ENCODE measurements around the gene POMT1.

DNA sequence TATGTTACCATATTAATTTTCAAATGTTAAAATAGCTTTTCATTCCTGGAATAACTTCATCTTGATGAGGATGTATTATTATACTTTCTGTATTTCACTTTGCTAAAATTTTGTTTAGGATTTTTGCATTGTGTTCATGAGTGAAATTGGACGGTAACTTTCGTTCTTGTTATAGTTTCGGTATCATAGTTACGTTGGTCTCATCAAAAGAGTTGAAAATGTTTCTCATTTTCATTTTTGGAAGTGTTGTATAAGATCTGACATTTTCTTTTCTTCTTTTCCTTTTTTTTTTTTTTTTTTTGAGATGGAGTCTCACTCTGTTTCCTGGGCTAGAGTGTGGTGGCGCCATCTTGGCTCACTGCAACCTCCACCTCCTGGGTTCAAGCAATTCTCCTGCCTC is 62.7 kb downstream of the POMT1 start:
- TF ChIP-seq EZH2 (IDR thresholded peaks at IDR 0.05; ENCODE audit: borderline replicate concordance, low read length): no peak
- TF ChIP-seq, protein P1, sequence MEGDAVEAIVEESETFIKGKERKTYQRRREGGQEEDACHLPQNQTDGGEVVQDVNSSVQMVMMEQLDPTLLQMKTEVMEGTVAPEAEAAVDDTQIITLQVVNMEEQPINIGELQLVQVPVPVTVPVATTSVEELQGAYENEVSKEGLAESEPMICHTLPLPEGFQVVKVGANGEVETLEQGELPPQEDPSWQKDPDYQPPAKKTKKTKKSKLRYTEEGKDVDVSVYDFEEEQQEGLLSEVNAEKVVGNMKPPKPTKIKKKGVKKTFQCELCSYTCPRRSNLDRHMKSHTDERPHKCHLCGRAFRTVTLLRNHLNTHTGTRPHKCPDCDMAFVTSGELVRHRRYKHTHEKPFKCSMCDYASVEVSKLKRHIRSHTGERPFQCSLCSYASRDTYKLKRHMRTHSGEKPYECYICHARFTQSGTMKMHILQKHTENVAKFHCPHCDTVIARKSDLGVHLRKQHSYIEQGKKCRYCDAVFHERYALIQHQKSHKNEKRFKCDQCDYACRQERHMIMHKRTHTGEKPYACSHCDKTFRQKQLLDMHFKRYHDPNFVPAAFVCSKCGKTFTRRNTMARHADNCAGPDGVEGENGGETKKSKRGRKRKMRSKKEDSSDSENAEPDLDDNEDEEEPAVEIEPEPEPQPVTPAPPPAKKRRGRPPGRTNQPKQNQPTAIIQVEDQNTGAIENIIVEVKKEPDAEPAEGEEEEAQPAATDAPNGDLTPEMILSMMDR (conservative IDR thresholded peaks at IDR 0.05 in 1 of 2, IDR thresholded peaks at IDR 0.05 in 1 of 2; ENCODE audit: extremely low read depth in 1 of 2, insufficient read depth in 1 of 2, low read depth in 1 of 2, low read length in 2 of 2): no peak
